ENCODE results near the gene C1orf159. TPM values are rescaled to one million over a fixed set of nuclear protein-coding genes. Genes with fewer than 3 reads are reported as not detected.

C1orf159 gene
- total RNA-seq, 2 donors from 2014 or later = 8.8 to 13.2 TPM

DNA sequence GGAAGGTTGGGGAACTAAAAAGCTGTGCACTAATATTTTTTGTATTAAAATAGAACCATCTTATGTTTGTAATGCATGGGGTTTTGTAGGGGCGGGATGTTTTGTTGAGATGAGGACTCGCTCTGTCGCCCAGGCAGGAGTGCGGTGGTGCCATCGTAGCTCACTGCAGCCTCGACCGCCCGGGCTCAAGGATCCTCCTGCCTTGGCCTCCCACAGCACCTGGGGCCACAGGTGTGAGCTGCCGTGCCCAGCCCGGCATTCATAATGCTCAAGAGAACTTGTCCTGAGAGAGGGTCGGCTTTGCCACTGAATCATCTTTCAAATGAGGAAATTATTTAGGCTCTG lies 3.0 kb upstream of the C1orf159 start:
- ATAC-seq = no peak
- WGBS, 2 donors = 82 to 86% methylated on average over 8 to 11 of the region's 11 CpGs
- TF ChIP-seq POLR2A (IDR thresholded peaks at IDR 0.05) = no peak
- TF ChIP-seq, protein P1, sequence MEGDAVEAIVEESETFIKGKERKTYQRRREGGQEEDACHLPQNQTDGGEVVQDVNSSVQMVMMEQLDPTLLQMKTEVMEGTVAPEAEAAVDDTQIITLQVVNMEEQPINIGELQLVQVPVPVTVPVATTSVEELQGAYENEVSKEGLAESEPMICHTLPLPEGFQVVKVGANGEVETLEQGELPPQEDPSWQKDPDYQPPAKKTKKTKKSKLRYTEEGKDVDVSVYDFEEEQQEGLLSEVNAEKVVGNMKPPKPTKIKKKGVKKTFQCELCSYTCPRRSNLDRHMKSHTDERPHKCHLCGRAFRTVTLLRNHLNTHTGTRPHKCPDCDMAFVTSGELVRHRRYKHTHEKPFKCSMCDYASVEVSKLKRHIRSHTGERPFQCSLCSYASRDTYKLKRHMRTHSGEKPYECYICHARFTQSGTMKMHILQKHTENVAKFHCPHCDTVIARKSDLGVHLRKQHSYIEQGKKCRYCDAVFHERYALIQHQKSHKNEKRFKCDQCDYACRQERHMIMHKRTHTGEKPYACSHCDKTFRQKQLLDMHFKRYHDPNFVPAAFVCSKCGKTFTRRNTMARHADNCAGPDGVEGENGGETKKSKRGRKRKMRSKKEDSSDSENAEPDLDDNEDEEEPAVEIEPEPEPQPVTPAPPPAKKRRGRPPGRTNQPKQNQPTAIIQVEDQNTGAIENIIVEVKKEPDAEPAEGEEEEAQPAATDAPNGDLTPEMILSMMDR (IDR thresholded peaks at IDR 0.05) = no peak
- no peaks in the 10 kb centered on the region for H3K27me3 ChIP-seq
- no peaks in the 10 kb centered on the region for H3K9me3 ChIP-seq
- H3K4me1 ChIP-seq = peaks cover 19% of the 10 kb centered on the region
- H3K4me3 ChIP-seq = no peak overlapping the region
- intact Hi-C loops (cut with DNase I) = loop anchor here (5.0 kb wide), 1 partner anchor 108 kb away; no protein-coding TSS in a partner anchor
- no peaks in the 10 kb centered on the region for H3K36me3 ChIP-seq (replicated peaks in 1 of 2; ENCODE audit: insufficient read depth in 1 of 2, low read depth in 2 of 2)
- no peak for DNase-seq
- no peak overlapping the region for H3K27ac ChIP-seq

DNA sequence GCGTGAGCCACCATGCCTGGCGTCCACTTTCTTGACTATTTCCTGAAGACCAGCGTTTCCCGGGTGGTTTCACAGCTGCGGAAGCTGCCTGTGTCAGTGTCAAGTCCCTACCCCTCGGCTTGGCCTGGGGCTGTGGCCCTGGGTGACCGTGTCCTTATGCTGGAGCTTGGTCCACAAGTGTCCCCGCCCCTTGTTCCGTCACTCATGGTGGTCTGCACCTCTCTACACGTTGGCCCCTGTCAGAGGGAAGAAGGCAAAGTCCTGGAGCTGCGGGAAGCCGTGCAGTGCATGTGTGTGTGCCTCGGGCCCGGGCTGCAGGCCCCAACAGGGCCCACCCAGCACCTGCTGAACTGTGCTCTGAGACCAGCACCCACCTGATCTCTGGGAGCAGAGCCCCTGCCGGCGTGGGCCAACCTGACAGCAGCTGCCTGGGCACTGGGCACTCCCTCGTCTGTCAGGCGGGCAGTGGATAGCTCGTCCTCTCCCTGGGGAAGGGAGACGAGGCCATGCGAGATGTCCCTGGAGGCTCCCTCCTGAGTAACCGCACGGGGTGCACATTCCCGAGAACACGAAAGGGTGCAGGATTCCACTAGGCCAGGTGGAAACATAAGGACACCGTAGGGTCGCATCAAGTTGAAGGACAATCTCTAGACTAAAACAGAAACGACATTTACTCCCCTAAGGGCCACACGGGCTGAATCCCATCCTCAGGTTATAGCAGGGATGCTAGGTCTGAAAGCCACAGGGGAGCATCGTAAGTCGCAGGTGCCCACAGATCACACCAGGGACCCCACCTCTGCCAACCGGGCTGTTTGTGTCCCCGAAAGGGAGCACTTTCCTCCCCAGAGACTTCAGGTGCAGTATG lies 2.4 kb upstream of the C1orf159 start:
- 69 to 76% methylated on average over 22 to 33 of the region's 33 CpGs for WGBS, 2 donors
- ATAC-seq (no peak), DNase-seq (no peak)
- Histone ChIP-seq H3K4me1 (peaks cover 19% of the 10 kb centered on the region), H3K4me3 (no peak overlapping the region), H3K27ac (no peak overlapping the region), H3K27me3 (no peaks in the 10 kb centered on the region), H3K36me3 (replicated peaks in 1 of 2; ENCODE audit: insufficient read depth in 1 of 2, low read depth in 2 of 2) (no peaks in the 10 kb centered on the region), H3K9me3 (no peaks in the 10 kb centered on the region)
- intact Hi-C loops (cut with DNase I) = loop anchor here (5.0 kb wide), 1 partner anchor 109 kb away; no protein-coding TSS in a partner anchor
- no peak for TF ChIP-seq POLR2A (IDR thresholded peaks at IDR 0.05)
- TF ChIP-seq, protein P1 (IDR thresholded peaks at IDR 0.05) = no peak

DNA sequence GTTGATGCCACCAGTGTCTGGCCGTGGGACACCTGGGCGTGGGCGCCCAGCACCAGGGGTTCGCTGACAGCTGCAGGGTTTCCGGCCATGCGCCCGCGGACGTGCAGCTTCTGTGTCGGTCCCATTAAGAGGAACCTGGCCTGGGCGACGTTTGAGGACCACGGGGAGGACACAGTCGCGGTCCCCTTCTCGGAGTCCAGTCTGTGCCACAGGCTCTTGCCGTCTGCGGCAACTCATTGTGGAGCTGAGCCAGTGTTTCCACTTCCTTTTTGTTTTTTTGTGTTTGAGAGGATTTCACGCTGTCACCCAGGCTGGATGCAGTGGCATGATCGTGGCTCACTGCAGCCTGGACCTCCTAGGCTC lies 1.6 kb upstream of the C1orf159 start:
- DNase-seq = no peak
- H3K27ac ChIP-seq = no peak overlapping the region
- no peaks in the 10 kb centered on the region for H3K36me3 ChIP-seq (replicated peaks in 1 of 2; ENCODE audit: insufficient read depth in 1 of 2, low read depth in 2 of 2)
- no peak for TF ChIP-seq POLR2A (IDR thresholded peaks at IDR 0.05)
- TF ChIP-seq, protein P1 (IDR thresholded peaks at IDR 0.05) = no peak
- no peaks in the 10 kb centered on the region for H3K27me3 ChIP-seq
- intact Hi-C loops (cut with DNase I) = loop anchor here (5.0 kb wide), 1 partner anchor 110 kb away; no protein-coding TSS in a partner anchor
- H3K4me3 ChIP-seq = no peak overlapping the region
- H3K4me1 ChIP-seq = peaks cover 18% of the 10 kb centered on the region
- no peaks in the 10 kb centered on the region for H3K9me3 ChIP-seq
- 69 to 72% methylated on average over 9 to 20 of the region's 20 CpGs for WGBS, 2 donors
- ATAC-seq = no peak

DNA sequence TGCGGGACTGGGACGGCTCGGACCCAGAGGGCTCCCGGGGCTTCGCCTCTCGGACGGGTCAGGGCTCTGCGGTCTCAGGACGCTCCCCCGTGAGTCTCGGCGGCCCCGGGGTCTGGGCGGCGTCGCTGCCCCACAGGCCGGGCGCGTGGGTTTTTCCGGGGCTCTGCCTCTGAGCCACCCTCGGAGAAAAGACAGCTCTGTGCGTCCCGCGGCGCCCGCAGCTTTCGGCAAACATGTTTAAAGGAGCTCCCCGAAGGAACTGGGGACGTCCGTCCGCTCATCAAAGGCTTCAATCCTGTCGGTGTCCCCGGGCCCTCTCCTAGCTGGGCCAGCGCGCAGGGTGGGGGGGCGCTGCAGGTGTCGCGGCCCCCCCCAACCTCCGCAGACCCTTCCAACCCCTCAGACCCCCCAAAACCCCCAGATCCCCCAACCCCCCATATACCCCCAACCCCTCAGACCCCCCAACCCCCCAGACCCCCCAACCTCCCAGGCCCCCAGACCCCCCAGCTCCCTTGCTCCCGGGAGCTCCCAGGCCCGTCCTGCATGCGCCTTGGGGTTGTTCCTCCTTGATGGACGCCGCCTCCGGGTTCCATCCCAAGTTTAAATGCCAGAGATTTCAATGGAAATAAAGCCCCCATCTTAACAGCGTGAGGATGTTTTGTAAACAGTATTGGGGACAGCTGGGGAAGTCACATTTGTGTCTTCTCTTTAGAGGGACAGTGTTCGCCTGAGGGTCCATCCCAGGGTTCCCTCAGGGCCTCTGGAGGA lies 996 bp upstream of the C1orf159 start:
- ATAC-seq (no peak), DNase-seq (no peak)
- Histone ChIP-seq H3K27me3 (no peaks in the 10 kb centered on the region), H3K27ac (peak overlapping the region in 2 of 4 donors; percentile 47 to 50), H3K4me3 (peak overlapping the region in 1 of 2 donors; percentile 76), H3K4me1 (peaks cover 12% of the 10 kb centered on the region), H3K36me3 (replicated peaks in 1 of 2; ENCODE audit: insufficient read depth in 1 of 2, low read depth in 2 of 2) (no peaks in the 10 kb centered on the region), H3K9me3 (no peaks in the 10 kb centered on the region)
- TF ChIP-seq, protein P1 (IDR thresholded peaks at IDR 0.05) = no peak
- TF ChIP-seq POLR2A (IDR thresholded peaks at IDR 0.05) = no peak
- WGBS, 2 donors = 9 to 20% methylated on average over 5 to 47 of the region's 47 CpGs
- intact Hi-C loops (cut with DNase I) = loop anchor here (5.0 kb wide), 1 partner anchor 110 kb away; no protein-coding TSS in a partner anchor
